Keratinocyte (primary cell): ENCODE data around the gene PRAMEF9. TPM values are rescaled to one million over a fixed set of nuclear protein-coding genes. Genes with fewer than 3 reads are reported as not detected.
"Not testable (repeated sequence)": the region's sequence is repeated elsewhere in the genome, so short reads cannot be mapped to it uniquely, and the experiment has no call there.

ENCODE experiments used
- DNase-seq: peaks from one replicate; pipeline ENCODE4 v3.0.0-alpha.2; 2011; ENCODE audit warnings: low read depth, missing footprints, low spot score
- FAIRE-seq: peaks from 2 replicates; lab custom pipeline; 2011; peaks lifted over from hg19 to GRCh38; lab: Jason Lieb, UNC
- H2AFZ ChIP-seq: 2 replicates; pipeline ENCODE4 v1.6.0; 2012; ENCODE audit warnings: low read length, control low read depth, inconsistent platforms; ENCODE audit not compliant: control insufficient read depth
- H3K27ac ChIP-seq: 2 replicates; pipeline ENCODE4 v1.5.1; 2011; ENCODE audit warnings: low read length; ENCODE audit not compliant: control insufficient read depth, insufficient read depth
- H3K27me3 ChIP-seq: 3 replicates; pipeline ENCODE4 v1.6.0; 2011; ENCODE audit warnings: low read length; ENCODE audit not compliant: control insufficient read depth, insufficient read depth; ENCODE audit errors: extremely low read depth
- H3K36me3 ChIP-seq, 2 experiments: 2 replicates in 1 of 2; 3 replicates in 1 of 2; pipeline ENCODE4 v1.5.1; 2011; ENCODE audit warnings: low read length in 2 of 2, mild to moderate bottlenecking in 1 of 2; ENCODE audit not compliant: control insufficient read depth in 2 of 2, insufficient read depth in 2 of 2; ENCODE audit errors: extremely low read depth in 1 of 2
- H3K4me1 ChIP-seq: 3 replicates; pipeline ENCODE4 v1.5.1; 2011; ENCODE audit warnings: low read length; ENCODE audit not compliant: control insufficient read depth, insufficient read depth; ENCODE audit errors: extremely low read depth
- H3K4me2 ChIP-seq: 3 replicates; pipeline ENCODE4 v1.6.0; 2011; ENCODE audit warnings: low read depth, low read length; ENCODE audit not compliant: control insufficient read depth, insufficient read depth; ENCODE audit errors: extremely low read depth
- H3K4me3 ChIP-seq, 3 experiments: fragments of 200-600 bp in 1 of 3; sonication (generic) in 1 of 3; 2 replicates in 2 of 3; 3 replicates in 1 of 3; pipeline ENCODE4 v1.5.1; 2011 to 2016; ENCODE audit warnings: low read length in 3 of 3, mild to moderate bottlenecking in 3 of 3, control low read depth in 2 of 3, inconsistent platforms in 1 of 3, low read depth in 1 of 3, mixed read lengths in 1 of 3, mixed run types in 1 of 3, moderate library complexity in 1 of 3; ENCODE audit not compliant: control insufficient read depth in 2 of 3, insufficient read depth in 2 of 3; ENCODE audit errors: extremely low read depth in 1 of 3
- H3K79me2 ChIP-seq: 2 replicates; pipeline ENCODE4 v1.6.0; 2012; ENCODE audit warnings: low read length; ENCODE audit not compliant: control insufficient read depth, insufficient read depth
- H3K9ac ChIP-seq: 3 replicates; pipeline ENCODE4 v1.6.0; 2011; ENCODE audit warnings: low read length; ENCODE audit not compliant: control insufficient read depth, insufficient read depth; ENCODE audit errors: extremely low read depth
- H3K9me1 ChIP-seq: 3 replicates; pipeline ENCODE4 v1.6.0; 2011; ENCODE audit warnings: low read length; ENCODE audit not compliant: control insufficient read depth, insufficient read depth; ENCODE audit errors: extremely low read depth
- H3K9me3 ChIP-seq: 2 replicates; pipeline ENCODE4 v1.5.1; 2012; ENCODE audit warnings: low read depth, low read length; ENCODE audit not compliant: control insufficient read depth
- H4K20me1 ChIP-seq: 3 replicates; pipeline ENCODE4 v1.6.0; 2011; ENCODE audit warnings: low read length; ENCODE audit not compliant: control insufficient read depth, insufficient read depth; ENCODE audit errors: extremely low read depth
- dilution Hi-C: fragments of 300-500 bp; cut with MboI; formaldehyde crosslinking; loops from one replicate; pipeline ENCODE4 v1.7.0; 2020; ENCODE audit warnings: low sequenced_read_pairs; ENCODE audit not compliant: extremely low pct_ligation_motif_present
- polyA plus RNA-seq, 5 experiments: library from polyadenylated mRNA; depleted of rRNA in 3 of 5; stranded (reverse) in 3 of 5; stranded (forward) in 1 of 5; unstranded in 1 of 5; fragments of >200 nt; gene quantifications; 1 replicate in 1 of 5; 2 replicates in 3 of 5; 3 replicates in 1 of 5; pipeline versions ENCODE4 v1.2.1 to v1.2.3, GENCODE V29; 2011 to 2012; ENCODE audit warnings: missing spikeins in 2 of 5, low read depth in 1 of 5, low replicate concordance in 1 of 5

PRAMEF9 gene
- polyA plus RNA-seq, 1 donor (not counting 4 experiments of a cell fraction or from before 2014, with no cell fraction given): not detected

GRCh38 chr1:13216619-13217018 lies 45.0 kb downstream of the PRAMEF9 start:
- FAIRE-seq, H3K36me3 ChIP-seq, H4K20me1 ChIP-seq, H3K79me2 ChIP-seq, dilution Hi-C loops, H3K4me3 ChIP-seq, H3K27ac ChIP-seq, H3K9me3 ChIP-seq, DNase-seq, H3K9ac ChIP-seq, H3K4me1 ChIP-seq, H2AFZ ChIP-seq, H3K4me2 ChIP-seq, H3K9me1 ChIP-seq, H3K27me3 ChIP-seq: not testable (repeated sequence)

GRCh38 chr1:13219203-13219602 lies 47.6 kb downstream of the PRAMEF9 start:
- dilution Hi-C loops, H3K79me2 ChIP-seq, H3K4me3 ChIP-seq, H2AFZ ChIP-seq, H3K4me2 ChIP-seq, H3K4me1 ChIP-seq, H3K36me3 ChIP-seq, H3K27ac ChIP-seq, H3K27me3 ChIP-seq, H3K9me1 ChIP-seq, FAIRE-seq, H4K20me1 ChIP-seq, DNase-seq, H3K9ac ChIP-seq, H3K9me3 ChIP-seq: not testable (repeated sequence)

GRCh38 chr1:13222788-13223187 lies 51.1 kb downstream of the PRAMEF9 start:
- not testable (repeated sequence) for FAIRE-seq

More at GRCh38 chr1:13222788-13223187, 51.1 kb downstream of the PRAMEF9 start:
- H3K9ac ChIP-seq, DNase-seq, H3K27ac ChIP-seq, H3K9me1 ChIP-seq, H3K27me3 ChIP-seq, H3K9me3 ChIP-seq, H3K4me3 ChIP-seq, H3K79me2 ChIP-seq, H3K4me2 ChIP-seq, H2AFZ ChIP-seq, H3K36me3 ChIP-seq, dilution Hi-C loops, H3K4me1 ChIP-seq, H4K20me1 ChIP-seq: not testable (repeated sequence)
